Neural progenitor cell (in vitro differentiated cells): Measurements from ENCODE around the gene MYH6. TPM values are rescaled to one million over a fixed set of nuclear protein-coding genes. Genes with fewer than 3 reads are reported as not detected.

Source experiments
- DNase-seq: peaks from one replicate; pipeline ENCODE4 v3.0.0-alpha.2; 2016; ENCODE audit warnings: low spot score
- H2AFZ ChIP-seq: fragments of 200-600 bp; sonication (generic); replicated peaks from 2 replicates; pipeline ENCODE4 v1.6.1; 2016; ENCODE audit warnings: antibody characterized with exemption
- H3F3A ChIP-seq: fragments of 200-600 bp; sonication (generic); 2 replicates; pipeline ENCODE4 v1.6.1; 2016; ENCODE audit warnings: antibody characterized with exemption, low read depth
- H3K27ac ChIP-seq: fragments of 200-600 bp; sonication (generic); 2 replicates; pipeline ENCODE4 v1.5.1; 2016; ENCODE audit warnings: mild to moderate bottlenecking
- H3K27me3 ChIP-seq: fragments of 200-600 bp; sonication (generic); 2 replicates; pipeline ENCODE4 v1.6.1; 2016; ENCODE audit warnings: mild to moderate bottlenecking, moderate library complexity
- H3K36me3 ChIP-seq: fragments of 200-600 bp; sonication (generic); 2 replicates; pipeline ENCODE4 v1.5.1; 2016
- H3K4me1 ChIP-seq: fragments of 200-600 bp; sonication (generic); 2 replicates; pipeline ENCODE4 v1.6.1; 2016; ENCODE audit warnings: mixed run types
- H3K4me2 ChIP-seq: fragments of 200-600 bp; sonication (generic); 2 replicates; pipeline ENCODE4 v1.6.1; 2016
- H3K4me3 ChIP-seq: fragments of 200-600 bp; sonication (generic); 2 replicates; pipeline ENCODE4 v1.5.1; 2016
- H3K79me2 ChIP-seq: fragments of 200-600 bp; sonication (generic); 2 replicates; pipeline ENCODE4 v1.6.1; 2016; ENCODE audit warnings: low read depth
- H3K9ac ChIP-seq: fragments of 200-600 bp; sonication (generic); 2 replicates; pipeline ENCODE4 v1.6.1; 2016
- H3K9me3 ChIP-seq: fragments of 200-600 bp; sonication (generic); 2 replicates; pipeline ENCODE4 v1.5.1; 2016; ENCODE audit warnings: low read depth
- H4K20me1 ChIP-seq: fragments of 200-600 bp; sonication (generic); 2 replicates; pipeline ENCODE4 v1.6.1; 2016; ENCODE audit warnings: low read depth
- H3K27ac Mint-ChIP-seq: 3 replicates; pipeline ENCODE4 v1.8.0; 2021; ENCODE audit warnings: mixed read lengths
- H3K27me3 Mint-ChIP-seq: 2 replicates; pipeline ENCODE4 v1.8.0; 2022; ENCODE audit warnings: low read depth, mild to moderate bottlenecking, inconsistent platforms, moderate library complexity, mixed read lengths; ENCODE audit not compliant: insufficient read depth
- H3K36me3 Mint-ChIP-seq: 3 replicates; pipeline ENCODE4 v1.8.0; 2021; ENCODE audit warnings: mixed read lengths
- H3K4me1 Mint-ChIP-seq: 3 replicates; pipeline ENCODE4 v1.8.0; 2021; ENCODE audit warnings: mixed read lengths
- H3K4me3 Mint-ChIP-seq: 3 replicates; pipeline ENCODE4 v1.8.0; 2021; ENCODE audit warnings: mild to moderate bottlenecking, moderate library complexity, mixed read lengths
- H3K9me3 Mint-ChIP-seq: 3 replicates; pipeline ENCODE4 v1.8.0; 2020; ENCODE audit warnings: mixed read lengths
- EZH2 ChIP-seq: fragments of 200-600 bp; sonication (generic); IDR thresholded peaks from 2 replicates; pipeline ENCODE4 v1.6.1; 2017; ENCODE audit warnings: antibody characterized with exemption, mild to moderate bottlenecking, moderate library complexity
- EZH2phosphoT487 ChIP-seq: fragments of 200-600 bp; sonication (generic); IDR thresholded peaks from 2 replicates; pipeline ENCODE4 v1.6.1; 2017; ENCODE audit warnings: antibody characterized with exemption
- total RNA-seq: library from RNA; depleted of rRNA; stranded (reverse); fragments of >200 nt; gene quantifications from 2 replicates; pipeline ENCODE4 v1.2.3, GENCODE V29; 2015; ENCODE audit warnings: low replicate concordance
- TF ChIP-seq, protein P1 (sequence below): fragments of 200-600 bp; sonication (generic); IDR thresholded peaks from 2 replicates; pipeline ENCODE4 v1.5.1; 2017; ENCODE audit warnings: antibody characterized with exemption, mild to moderate bottlenecking

MYH6 gene
- total RNA-seq, 1 donor from 2014 or later: not detected

DNA sequence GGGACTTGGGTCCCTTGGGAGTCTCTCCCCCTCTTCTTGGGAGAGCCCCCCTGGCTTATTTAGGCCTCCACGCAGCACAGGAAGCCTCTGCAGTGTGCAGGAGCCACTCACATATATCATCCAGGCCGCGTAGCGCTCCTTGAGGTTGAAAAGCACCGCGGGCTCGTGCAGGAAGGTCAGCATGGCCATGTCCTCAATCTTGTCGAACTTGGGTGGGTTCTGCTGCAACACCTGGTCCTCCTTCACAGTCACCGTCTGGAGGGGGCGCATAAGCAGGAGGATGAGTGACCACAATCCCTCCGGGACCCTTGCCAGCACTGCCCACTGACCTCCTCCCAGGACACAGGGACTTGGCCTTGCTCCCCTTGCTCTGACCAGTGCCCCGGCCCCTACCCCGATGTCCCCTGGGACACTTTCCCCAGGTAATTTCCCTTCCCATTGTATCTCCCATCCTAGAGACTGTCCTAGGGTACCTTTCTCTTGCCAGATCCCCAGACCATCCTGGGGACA is 2.5 kb downstream of the MYH6 start:
- H3K27ac ChIP-seq: no peak overlapping the region
- Mint-ChIP-seq H3K27me3 (peaks cover 7% of the 10 kb centered on the region), H3K9me3 (peaks cover 3% of the 10 kb centered on the region)

DNA sequence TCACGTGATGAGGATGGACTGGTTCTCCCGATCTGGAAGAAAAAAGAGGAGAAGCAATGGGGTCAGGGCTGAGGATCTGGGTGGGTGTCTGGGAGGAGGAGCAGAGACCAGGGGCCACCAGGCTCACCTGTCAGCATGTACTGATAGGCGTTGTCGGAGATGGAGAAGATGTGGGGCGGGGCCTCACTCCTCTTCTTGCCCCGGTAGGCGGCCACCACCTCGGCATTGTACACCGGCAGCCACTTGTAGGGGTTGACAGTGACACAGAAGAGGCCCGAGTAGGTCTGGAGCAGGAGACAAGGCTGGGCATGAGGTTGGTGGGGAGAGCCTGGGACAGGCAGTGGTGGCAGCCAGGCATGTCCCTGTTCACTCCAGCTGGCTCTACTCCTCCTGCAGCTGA is 3.0 kb downstream of the MYH6 start:
- H3K27ac ChIP-seq: no peak overlapping the region
- H3K9me3 Mint-ChIP-seq: peaks cover 3% of the 10 kb centered on the region
- no peak for DNase-seq
- no peaks in the 10 kb centered on the region for H3K9me3 ChIP-seq
- H3K27me3 ChIP-seq: peaks cover 6% of the 10 kb centered on the region
- H3K27ac Mint-ChIP-seq: no peak overlapping the region
- no peak overlapping the region for H3K9ac ChIP-seq
- H3K4me3 Mint-ChIP-seq: no peak overlapping the region
- H3K4me3 ChIP-seq: no peak overlapping the region
- H3K36me3 Mint-ChIP-seq: no peaks in the 10 kb centered on the region
- H3K79me2 ChIP-seq: no peaks in the 10 kb centered on the region
- no peaks in the 10 kb centered on the region for H4K20me1 ChIP-seq
- peaks cover 8% of the 10 kb centered on the region for H3K4me1 Mint-ChIP-seq
- H3F3A ChIP-seq: no peaks in the 10 kb centered on the region
- TF ChIP-seq EZH2phosphoT487: no peak
- TF ChIP-seq EZH2: no peak
- TF ChIP-seq, protein P1, sequence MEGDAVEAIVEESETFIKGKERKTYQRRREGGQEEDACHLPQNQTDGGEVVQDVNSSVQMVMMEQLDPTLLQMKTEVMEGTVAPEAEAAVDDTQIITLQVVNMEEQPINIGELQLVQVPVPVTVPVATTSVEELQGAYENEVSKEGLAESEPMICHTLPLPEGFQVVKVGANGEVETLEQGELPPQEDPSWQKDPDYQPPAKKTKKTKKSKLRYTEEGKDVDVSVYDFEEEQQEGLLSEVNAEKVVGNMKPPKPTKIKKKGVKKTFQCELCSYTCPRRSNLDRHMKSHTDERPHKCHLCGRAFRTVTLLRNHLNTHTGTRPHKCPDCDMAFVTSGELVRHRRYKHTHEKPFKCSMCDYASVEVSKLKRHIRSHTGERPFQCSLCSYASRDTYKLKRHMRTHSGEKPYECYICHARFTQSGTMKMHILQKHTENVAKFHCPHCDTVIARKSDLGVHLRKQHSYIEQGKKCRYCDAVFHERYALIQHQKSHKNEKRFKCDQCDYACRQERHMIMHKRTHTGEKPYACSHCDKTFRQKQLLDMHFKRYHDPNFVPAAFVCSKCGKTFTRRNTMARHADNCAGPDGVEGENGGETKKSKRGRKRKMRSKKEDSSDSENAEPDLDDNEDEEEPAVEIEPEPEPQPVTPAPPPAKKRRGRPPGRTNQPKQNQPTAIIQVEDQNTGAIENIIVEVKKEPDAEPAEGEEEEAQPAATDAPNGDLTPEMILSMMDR: no peak
- H3K36me3 ChIP-seq: no peaks in the 10 kb centered on the region
- H3K4me1 ChIP-seq: no peaks in the 10 kb centered on the region
- H2AFZ ChIP-seq: no peak overlapping the region
- peaks cover 8% of the 10 kb centered on the region for H3K27me3 Mint-ChIP-seq
- no peak overlapping the region for H3K4me2 ChIP-seq

More for the DNA sequence above, 2.5 kb downstream of the MYH6 start:
- H3K27me3 ChIP-seq: peaks cover 6% of the 10 kb centered on the region
- H4K20me1 ChIP-seq: no peaks in the 10 kb centered on the region
- DNase-seq: no peak
- H3K4me2 ChIP-seq: no peak overlapping the region
- H3K9me3 ChIP-seq: no peaks in the 10 kb centered on the region
- H3K9ac ChIP-seq: no peak overlapping the region
- no peaks in the 10 kb centered on the region for H3K4me1 ChIP-seq
- no peaks in the 10 kb centered on the region for H3K36me3 ChIP-seq
- no peak overlapping the region for H2AFZ ChIP-seq
- no peak overlapping the region for H3K4me3 ChIP-seq
- TF ChIP-seq, protein P1: no peak
- H3K36me3 Mint-ChIP-seq: no peaks in the 10 kb centered on the region
- H3K4me3 Mint-ChIP-seq: no peak overlapping the region
- H3F3A ChIP-seq: no peaks in the 10 kb centered on the region
- H3K27ac Mint-ChIP-seq: no peak overlapping the region
- H3K4me1 Mint-ChIP-seq: peaks cover 8% of the 10 kb centered on the region
- H3K79me2 ChIP-seq: no peaks in the 10 kb centered on the region

DNA sequence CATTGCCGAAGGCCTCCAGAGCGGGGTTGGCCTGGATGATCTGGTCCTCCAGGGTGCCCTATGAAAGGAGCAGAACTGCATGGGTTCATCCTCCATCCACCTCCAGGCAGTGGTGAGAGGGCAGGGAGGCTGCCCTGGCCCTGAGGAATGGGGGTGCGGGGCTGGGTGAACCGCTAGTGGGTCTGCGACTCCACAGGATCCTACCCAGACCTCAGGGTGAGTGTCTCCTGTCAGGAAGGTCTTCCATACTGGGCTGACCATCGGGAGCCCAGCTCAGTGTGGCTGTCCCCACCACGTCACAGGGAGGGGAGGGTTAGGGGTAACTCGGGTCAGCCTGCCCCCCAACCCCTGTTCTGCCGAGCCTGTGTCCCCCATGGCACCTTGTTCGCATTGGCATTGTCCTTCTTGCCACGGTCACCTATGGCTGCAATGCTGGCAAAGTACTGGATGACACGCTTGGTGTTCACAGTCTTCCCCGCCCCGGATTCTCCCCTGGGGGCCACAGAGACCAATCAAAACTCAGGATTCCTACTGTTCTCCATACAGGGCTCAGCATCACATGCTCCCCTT is 3.7 kb downstream of the MYH6 start:
- H3K4me2 ChIP-seq: no peak overlapping the region
- H3K36me3 Mint-ChIP-seq: no peaks in the 10 kb centered on the region
- H3K9me3 Mint-ChIP-seq: peaks cover 3% of the 10 kb centered on the region
- peaks cover 13% of the 10 kb centered on the region for H3K27me3 Mint-ChIP-seq
- H3K36me3 ChIP-seq: no peaks in the 10 kb centered on the region
- no peak overlapping the region for H3K4me3 ChIP-seq
- H3K4me1 Mint-ChIP-seq: peaks cover 10% of the 10 kb centered on the region
- DNase-seq: no peak
- no peaks in the 10 kb centered on the region for H3K79me2 ChIP-seq
- H2AFZ ChIP-seq: no peak overlapping the region
- no peak overlapping the region for H3K27ac Mint-ChIP-seq
- no peaks in the 10 kb centered on the region for H4K20me1 ChIP-seq
- no peak overlapping the region for H3K4me3 Mint-ChIP-seq
- TF ChIP-seq EZH2 (no peak), EZH2phosphoT487 (no peak)
- TF ChIP-seq, protein P1: no peak
- peaks cover 6% of the 10 kb centered on the region for H3K27me3 ChIP-seq
- no peaks in the 10 kb centered on the region for H3F3A ChIP-seq
- no peak overlapping the region for H3K27ac ChIP-seq
- no peak overlapping the region for H3K9ac ChIP-seq
- no peaks in the 10 kb centered on the region for H3K9me3 ChIP-seq
- no peaks in the 10 kb centered on the region for H3K4me1 ChIP-seq
